Ureter (tissue), 1 donor: ENCODE data around the gene GIMAP6. TPM values are rescaled to one million over a fixed set of nuclear protein-coding genes. Genes with fewer than 3 reads are reported as not detected.
"Not testable (repeated sequence)": the region's sequence is repeated elsewhere in the genome, so short reads cannot be mapped to it uniquely, and the experiment has no call there.

Experiments used
- DNase-seq: peaks from one replicate; pipeline ENCODE4 v3.0.0-alpha.2; 2020; ENCODE audit warnings: low spot score
- total RNA-seq: library from RNA; stranded (reverse); gene quantifications from one replicate; pipeline ENCODE4 v1.2.4, GENCODE V29; 2023
- donor health status: DM: yes; HTN: yes; CAD: no.

GIMAP6 gene
- total RNA-seq, 1 donor from 2014 or later: 26.3 TPM

DNA sequence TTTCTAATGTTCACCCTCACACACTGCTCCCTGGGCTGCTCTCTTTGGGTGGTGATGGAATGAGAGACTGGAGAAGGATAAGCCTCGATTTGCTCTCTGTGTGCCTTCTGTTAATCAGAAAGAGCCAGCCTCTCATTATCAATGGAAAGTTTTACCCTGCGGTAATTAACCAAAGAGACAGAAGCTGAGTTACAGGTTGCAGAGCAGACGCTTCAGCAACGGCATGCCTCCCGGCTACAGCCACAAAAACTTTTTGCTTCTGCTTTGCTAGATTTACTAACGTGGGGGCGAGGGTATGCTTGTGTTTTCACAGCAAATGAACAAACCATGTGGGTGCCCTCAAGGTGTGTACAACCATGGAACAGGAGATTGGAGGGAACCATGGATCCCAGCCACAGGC, 47.0 kb downstream of the GIMAP6 start:
- no peak for DNase-seq

DNA sequence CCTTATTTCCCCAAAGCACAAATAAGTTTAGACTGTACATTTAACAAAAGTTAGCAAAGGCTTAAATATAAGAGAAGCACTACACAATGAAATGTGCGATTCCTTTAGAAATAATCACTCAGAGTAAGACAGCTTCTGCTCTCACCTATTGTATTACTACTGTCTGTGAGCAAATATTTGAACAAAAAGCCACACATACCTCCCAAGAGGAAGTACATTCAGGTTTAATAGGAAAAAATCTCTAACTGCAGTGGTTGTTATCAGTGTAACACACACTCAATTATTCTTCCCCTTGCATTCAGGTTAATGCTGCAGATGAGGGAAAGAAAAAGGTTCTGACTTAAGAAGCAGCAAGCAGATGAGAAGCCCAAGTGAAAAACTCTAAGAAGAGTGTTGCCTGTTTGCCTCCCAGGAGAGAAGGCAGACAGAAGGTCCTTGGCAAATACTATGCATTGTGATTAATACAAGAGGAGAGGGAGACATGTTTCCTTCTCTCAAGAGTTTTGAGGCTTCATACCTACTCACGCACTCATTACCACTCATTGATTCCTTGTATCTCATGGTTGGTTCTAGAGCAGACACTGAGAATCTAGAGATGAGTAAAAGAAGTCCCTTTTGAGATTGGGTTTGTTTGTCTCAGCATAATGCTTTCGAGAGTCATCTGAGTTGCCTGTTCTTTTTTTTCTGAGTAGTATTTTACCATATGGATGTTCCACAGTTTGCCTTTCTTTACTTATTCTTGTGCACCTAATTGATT, 51.4 kb downstream of the GIMAP6 start:
- no peak for DNase-seq

DNA sequence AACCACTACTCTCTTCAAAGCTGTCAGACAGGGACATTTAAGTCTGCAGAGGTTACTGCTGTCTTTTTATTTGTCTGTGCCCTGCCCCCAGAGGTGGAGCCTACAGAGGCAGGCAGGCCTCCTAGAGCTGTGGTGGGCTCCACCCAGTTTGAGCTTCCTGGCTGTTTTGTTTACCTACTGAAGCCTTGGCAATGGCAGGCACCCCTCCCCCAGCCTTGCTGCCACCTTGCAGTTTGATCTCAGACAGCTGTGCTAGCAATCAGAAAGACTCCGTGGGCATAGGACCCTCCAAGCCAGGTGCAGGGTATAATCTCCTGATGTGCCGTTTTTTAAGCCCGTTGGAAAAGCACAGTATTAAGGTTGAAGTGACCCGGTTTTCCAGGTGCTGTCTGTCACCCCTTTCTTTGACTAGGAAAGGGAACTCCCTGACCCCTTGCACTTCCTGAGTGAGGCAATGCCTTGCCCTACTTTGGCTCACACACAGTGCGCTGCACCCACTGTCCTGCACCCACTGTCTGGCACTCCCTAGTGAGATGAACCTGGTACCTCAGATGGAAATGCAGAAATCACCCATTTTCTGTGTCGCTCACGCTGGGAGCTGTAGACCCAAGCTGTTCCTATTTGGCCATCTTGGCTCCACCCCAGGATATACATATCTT, 52.1 kb downstream of the GIMAP6 start:
- DNase-seq: not testable (repeated sequence)

Other genes starting within 250 kb of the GIMAP6 start
- gene GIMAP8, start 181.8 kb downstream of the GIMAP6 start, total RNA-seq: 13.6 TPM
- gene GIMAP7, start 117.5 kb downstream of the GIMAP6 start, total RNA-seq: 24.5 TPM
- 23.5 TPM for gene GIMAP4, start 65.0 kb downstream of the GIMAP6 start, total RNA-seq
- gene GIMAP2, start 53.3 kb upstream of the GIMAP6 start, total RNA-seq: 11.5 TPM
- 3.5 TPM for gene GIMAP1, start 84.2 kb upstream of the GIMAP6 start, total RNA-seq
- 19.2 TPM for gene GIMAP5, start 105.0 kb upstream of the GIMAP6 start, total RNA-seq
- gene TMEM176B, start 168.0 kb upstream of the GIMAP6 start, total RNA-seq: 32.7 TPM
- 30.7 TPM for gene TMEM176A, start 168.4 kb upstream of the GIMAP6 start, total RNA-seq
- 1.5 TPM for gene AOC1, start 220.1 kb upstream of the GIMAP6 start, total RNA-seq